Right lung (tissue), 5 donors: ENCODE measurements around the gene RBCK1. TPM values are rescaled to one million over a fixed set of nuclear protein-coding genes. Genes with fewer than 3 reads are reported as not detected.
"Not testable (repeated sequence)": the region's sequence is repeated elsewhere in the genome, so short reads cannot be mapped to it uniquely, and the experiment has no call there.

Experiments
- DNase-seq, 2 donors: peaks; one replicate each; pipeline ENCODE4 v3.0.0-alpha.2; 2013
- polyA plus RNA-seq, 5 donors: library from polyadenylated mRNA; unstranded; fragments of 120-200 nt; gene quantifications; one replicate each; pipeline versions ENCODE4 v1.2.1 to v1.2.3, GENCODE V29; 2013; ENCODE audit warnings: inconsistent platforms in 1 of 5, low replicate concordance in 1 of 5; ENCODE audit not compliant: insufficient read length in 5 of 5, insufficient read depth in 1 of 5

The RBCK1 gene
- polyA plus RNA-seq, 5 donors: 84.0 to 104 (median 99.4) TPM

- not testable (repeated sequence) for DNase-seq
These were observed 35.5 kb upstream of the RBCK1 start for GRCh38 chr20:372543-373082.

- no peak for DNase-seq
These were observed 34.8 kb upstream of the RBCK1 start for GRCh38 chr20:373171-373890.

GRCh38 chr20:375265-375889, 32.7 kb upstream of the RBCK1 start:
- no peak for DNase-seq

GRCh38 chr20:376089-376488, 32.0 kb upstream of the RBCK1 start:
- no peak for DNase-seq

GRCh38 chr20:376750-377149, 31.3 kb upstream of the RBCK1 start:
- no peak for DNase-seq

- not testable (repeated sequence) for DNase-seq
These were observed 30.5 kb upstream of the RBCK1 start for GRCh38 chr20:377578-377977.

GRCh38 chr20:378961-379336, 29.1 kb upstream of the RBCK1 start:
- DNase-seq: no peak

GRCh38 chr20:380763-381580, 27.1 kb upstream of the RBCK1 start:
- peak in 1 of 2 donors; percentile 26 for DNase-seq

GRCh38 chr20:381581-382290, 26.4 kb upstream of the RBCK1 start:
- peak; percentile 54 to 56 for DNase-seq

- DNase-seq: no peak
These were observed 25.6 kb upstream of the RBCK1 start for GRCh38 chr20:382291-383115.

GRCh38 chr20:383889-384288, 24.2 kb upstream of the RBCK1 start:
- no peak for DNase-seq

- no peak for DNase-seq
These were observed 23.4 kb upstream of the RBCK1 start for GRCh38 chr20:384723-385122.

- DNase-seq: no peak
These were observed 22.7 kb upstream of the RBCK1 start for GRCh38 chr20:385448-385847.

- DNase-seq: not testable (repeated sequence)
These were observed 21.5 kb upstream of the RBCK1 start for GRCh38 chr20:386634-387033.

- no peak for DNase-seq
These were observed 20.6 kb upstream of the RBCK1 start for GRCh38 chr20:387520-387919.

- DNase-seq: no peak
These were observed 19.8 kb upstream of the RBCK1 start for GRCh38 chr20:388034-388994.

- no peak for DNase-seq
These were observed 18.9 kb upstream of the RBCK1 start for GRCh38 chr20:389220-389619.

GRCh38 chr20:391041-391711, 16.9 kb upstream of the RBCK1 start:
- no peak for DNase-seq

GRCh38 chr20:393296-393695, 14.8 kb upstream of the RBCK1 start:
- not testable (repeated sequence) for DNase-seq
